Left lung (tissue), 10 donors: ENCODE data around the gene ATP1A2. TPM values are rescaled to one million over a fixed set of nuclear protein-coding genes. Genes with fewer than 3 reads are reported as not detected.

Experiments used
- ATAC-seq: fragments of 200-7000 bp; cut with Tn5 transposase; one replicate; pipeline ENCODE4 v1.9.1; 2020; ENCODE audit warnings: moderate library complexity
- DNase-seq, 4 donors: peaks; one replicate each; pipeline ENCODE4 v3.0.0-alpha.2; 2013 to 2020
- H3K27ac ChIP-seq, 2 donors: fragments of 200-600 bp; sonication (generic) in 1 of 2; one replicate each; pipeline versions ENCODE4 v1.5.0 to v1.8.0; 2020 to 2021
- H3K27me3 ChIP-seq, 2 donors: fragments of 200-600 bp; sonication (generic) in 1 of 2; one replicate each; pipeline versions ENCODE4 v1.5.0 to v1.8.0; 2020 to 2021
- H3K36me3 ChIP-seq, 2 donors: fragments of 200-600 bp; sonication (generic) in 1 of 2; one replicate each; pipeline versions ENCODE4 v1.5.0 to v1.8.0; 2020 to 2021
- H3K4me1 ChIP-seq, 2 donors: fragments of 200-600 bp; one replicate each; pipeline ENCODE4 v1.8.0; 2021
- H3K4me3 ChIP-seq, 2 donors: fragments of 200-600 bp; sonication (generic) in 1 of 2; one replicate each; pipeline versions ENCODE4 v1.5.0 to v1.8.0; 2020 to 2021; ENCODE audit warnings: mild to moderate bottlenecking in 1 of 2
- H3K9me3 ChIP-seq, 2 donors: fragments of 200-600 bp; sonication (generic) in 1 of 2; one replicate each; pipeline versions ENCODE4 v1.5.0 to v1.8.0; 2020 to 2021
- CTCF ChIP-seq, 2 donors: fragments of 200-600 bp; sonication (generic) in 1 of 2; IDR thresholded peaks; one replicate each; pipeline versions ENCODE4 v1.5.0 to v1.8.0; 2021; ENCODE audit warnings: antibody characterized with exemption in 2 of 2
- intact Hi-C, 2 donors: fragments of 100-400 bp; cut with DNase I; formaldehyde crosslinking; loops; one replicate each; pipeline versions ENCODE4 v1.11.2 to v1.14.2; 2022
- polyA plus RNA-seq, 6 donors: library from polyadenylated mRNA; unstranded; fragments of 120-200 nt; gene quantifications; one replicate each; pipeline ENCODE4 v1.2.1, GENCODE V29; 2013; ENCODE audit not compliant: insufficient read length in 6 of 6
- total RNA-seq, 2 donors: library from RNA; stranded (reverse); fragmentation: NEBNext Ultra II Directional; extraction: Animal tissue kit (Norgen Biotek cat#: 25700); gene quantifications; one replicate each; pipeline ENCODE4 v1.2.1, GENCODE V29; 2021
- donor health status: DM: no; HTN: yes; CAD: no.
- donor health status: DM: no; HTN: no; CAD: no.

The ATP1A2 gene
- total and polyA plus RNA-seq, 8 donors = 2.8 to 15.9 (median 10.4) TPM

DNA sequence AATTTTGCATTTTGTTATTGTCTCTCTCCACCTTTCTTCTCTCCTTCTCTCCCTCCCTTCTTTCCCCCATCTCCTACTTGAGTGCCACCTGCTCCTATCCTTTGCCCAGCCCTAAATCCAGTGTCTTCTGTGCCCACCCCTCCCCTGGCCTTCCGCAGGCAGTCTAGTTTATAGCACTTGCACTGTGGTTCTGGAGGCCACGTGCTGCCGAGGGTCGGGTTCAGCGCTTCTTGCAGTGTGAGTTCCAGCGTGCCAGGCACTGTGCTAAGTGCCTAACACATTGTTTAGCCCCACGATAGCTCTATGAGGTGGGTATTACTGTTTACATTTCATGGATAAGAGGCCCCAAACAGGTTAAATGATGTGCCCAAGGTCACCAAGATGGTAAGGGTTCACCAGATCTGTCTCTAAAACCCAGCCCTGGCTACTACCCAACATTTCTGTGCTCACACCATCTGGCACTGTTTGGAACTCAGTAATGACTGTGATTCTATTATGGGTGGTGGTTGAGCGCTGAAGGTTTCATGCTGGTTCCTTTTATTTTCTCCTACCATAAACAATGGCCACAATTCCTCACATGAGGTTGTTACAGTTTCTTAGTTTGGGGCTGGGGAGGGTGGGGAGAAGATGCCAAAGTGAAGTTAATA, 21.8 kb downstream of the ATP1A2 start:
- no peak for TF ChIP-seq CTCF (IDR thresholded peaks at IDR 0.05)
- DNase-seq = peak in 1 of 4 donors; percentile 4
- H3K4me3 ChIP-seq = no peak overlapping the region
- H3K27me3 ChIP-seq = peaks cover 0 to 8% of the 10 kb centered on the region in 2 donors
- H3K4me1 ChIP-seq = no peaks in the 10 kb centered on the region
- no peak for ATAC-seq
- intact Hi-C loops = no loop called here
- no peaks in the 10 kb centered on the region for H3K9me3 ChIP-seq
- no peaks in the 10 kb centered on the region for H3K36me3 ChIP-seq
- no peak overlapping the region for H3K27ac ChIP-seq

GRCh38 chr1:160139840-160140239, 24.3 kb downstream of the ATP1A2 start:
- Histone ChIP-seq H3K4me1 (peaks cover 0 to 5% of the 10 kb centered on the region in 2 donors), H3K9me3 (no peaks in the 10 kb centered on the region), H3K27ac (no peak overlapping the region), H3K27me3 (peaks cover 0 to 8% of the 10 kb centered on the region in 2 donors), H3K36me3 (no peaks in the 10 kb centered on the region), H3K4me3 (no peak overlapping the region)
- intact Hi-C loops = no loop called here
- peak in 1 of 4 donors; percentile 9 for DNase-seq
- no peak for ATAC-seq
- TF ChIP-seq CTCF (IDR thresholded peaks at IDR 0.05) = no peak

GRCh38 chr1:160143695-160144094, 28.1 kb downstream of the ATP1A2 start:
- intact Hi-C loops = no loop called here
- peak in 1 of 4 donors; percentile 23 for DNase-seq
- no peak for TF ChIP-seq CTCF (IDR thresholded peaks at IDR 0.05)
- peak; percentile 59 for ATAC-seq
- no peaks in the 10 kb centered on the region for H3K36me3 ChIP-seq
- peaks cover 0 to 8% of the 10 kb centered on the region in 2 donors for H3K27me3 ChIP-seq
- no peak overlapping the region for H3K4me3 ChIP-seq
- peaks cover 0 to 5% of the 10 kb centered on the region in 2 donors for H3K4me1 ChIP-seq
- H3K27ac ChIP-seq = no peak overlapping the region
- H3K9me3 ChIP-seq = no peaks in the 10 kb centered on the region

DNA sequence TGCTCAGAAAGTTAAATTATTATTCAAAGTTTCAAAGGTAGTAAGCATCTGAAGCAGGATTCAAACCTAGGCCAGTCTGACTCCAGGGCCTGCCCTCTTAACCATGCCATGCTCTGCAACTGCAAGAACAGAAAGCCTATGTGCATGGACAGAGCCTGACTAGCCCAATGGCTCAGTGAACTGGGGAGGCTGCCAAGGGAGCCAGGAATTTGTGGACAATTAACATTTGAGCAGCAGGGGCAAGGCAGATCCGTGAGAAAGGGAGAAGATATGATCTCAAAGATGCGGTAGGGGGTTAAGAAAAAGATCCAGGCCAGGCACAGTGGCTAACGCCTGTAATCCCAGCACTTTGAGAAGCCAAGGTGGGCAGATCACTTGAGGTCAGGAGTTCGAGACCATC, 29.4 kb downstream of the ATP1A2 start:
- Histone ChIP-seq H3K27ac (no peak overlapping the region), H3K4me3 (no peak overlapping the region), H3K36me3 (no peaks in the 10 kb centered on the region), H3K9me3 (no peaks in the 10 kb centered on the region), H3K27me3 (peaks cover 0 to 8% of the 10 kb centered on the region in 2 donors), H3K4me1 (peaks cover 0 to 5% of the 10 kb centered on the region in 2 donors)
- ATAC-seq (no peak), DNase-seq (peak in 1 of 4 donors; percentile 18)
- no peak for TF ChIP-seq CTCF (IDR thresholded peaks at IDR 0.05)
- intact Hi-C loops = no loop called here

DNA sequence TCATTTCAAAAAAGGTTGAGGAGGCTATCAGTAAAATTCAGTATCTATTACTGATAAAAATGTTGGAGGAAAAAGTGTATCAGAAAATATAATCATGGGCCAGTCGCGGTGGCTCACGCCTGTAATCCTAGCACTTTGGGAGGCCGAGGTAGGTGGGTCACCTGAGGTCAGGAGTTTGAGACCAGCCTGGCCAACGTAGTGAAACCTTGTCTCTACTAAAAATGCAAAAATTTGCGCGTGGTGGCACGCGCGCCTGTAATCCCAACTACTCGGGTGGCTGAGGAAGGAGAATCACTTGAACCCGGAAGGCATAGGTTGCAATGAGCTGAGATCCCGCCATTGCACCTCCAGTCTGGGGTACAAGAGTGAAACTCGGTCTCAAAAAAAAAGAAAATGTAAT, 30.5 kb downstream of the ATP1A2 start:
- H3K27ac ChIP-seq = no peak overlapping the region
- H3K9me3 ChIP-seq = no peaks in the 10 kb centered on the region
- no peak for TF ChIP-seq CTCF (IDR thresholded peaks at IDR 0.05)
- peaks cover 0 to 5% of the 10 kb centered on the region in 2 donors for H3K4me1 ChIP-seq
- intact Hi-C loops = no loop called here
- no peak overlapping the region for H3K4me3 ChIP-seq
- H3K36me3 ChIP-seq = no peaks in the 10 kb centered on the region
- no peak for ATAC-seq
- peaks cover 0 to 2% of the 10 kb centered on the region in 2 donors for H3K27me3 ChIP-seq
- DNase-seq = no peak
